CD4-positive, CD25-positive, alpha-beta regulatory T cell (primary cell): Measurements from ENCODE around the gene MYO7A. TPM values are rescaled to one million over a fixed set of nuclear protein-coding genes. Genes with fewer than 3 reads are reported as not detected.

ENCODE experiments used
- ATAC-seq, 2 donors: fragments of 150-1000 bp; cut with Tn5 transposase; one replicate each; pipeline ENCODE4 v1.10.0; 2021; ENCODE audit warnings: low read depth in 2 of 2, moderate number of reproducible peaks in 2 of 2, moderate library complexity in 1 of 2
- DNase-seq, 3 donors: peaks; one replicate each; pipeline versions ENCODE4 v3.0.0 to v3.0.0-alpha.2; 2012 to 2022; ENCODE audit warnings: mixed read lengths in 1 of 3
- H3K27ac ChIP-seq: one replicate; pipeline ENCODE4 v1.7.0; 2013; ENCODE audit warnings: mild to moderate bottlenecking, low read length; ENCODE audit not compliant: insufficient read depth, poor library complexity, severe bottlenecking
- H3K27me3 ChIP-seq: one replicate; pipeline ENCODE4 v1.7.0; 2013; ENCODE audit warnings: low read length; ENCODE audit not compliant: control insufficient read depth, insufficient read depth
- H3K36me3 ChIP-seq: one replicate; pipeline ENCODE4 v1.7.0; 2013; ENCODE audit warnings: mild to moderate bottlenecking, low read length, moderate library complexity; ENCODE audit not compliant: control insufficient read depth, insufficient read depth
- H3K4me1 ChIP-seq: 2 replicates; pipeline ENCODE4 v1.7.0; 2013; ENCODE audit warnings: mild to moderate bottlenecking, low read length; ENCODE audit not compliant: insufficient read depth, control insufficient read depth, poor library complexity, severe bottlenecking
- H3K4me3 ChIP-seq: one replicate; pipeline ENCODE4 v1.7.0; 2013; ENCODE audit warnings: low read depth, mild to moderate bottlenecking, low read length, moderate library complexity
- H3K9me3 ChIP-seq, 2 experiments: 1 replicate in 1 of 2; 2 replicates in 1 of 2; pipeline ENCODE4 v1.7.0; 2013; ENCODE audit warnings: low read length in 2 of 2, mild to moderate bottlenecking in 1 of 2, moderate library complexity in 1 of 2; ENCODE audit not compliant: control insufficient read depth in 2 of 2
- H3K27ac Mint-ChIP-seq, 3 donors: one replicate each; pipeline ENCODE4 v1.8.0; 2020 to 2022; ENCODE audit warnings: mild to moderate bottlenecking in 3 of 3, mixed read lengths in 3 of 3, moderate library complexity in 2 of 3
- H3K27me3 Mint-ChIP-seq: one replicate; pipeline ENCODE4 v1.8.0; 2022; ENCODE audit warnings: mild to moderate bottlenecking, mixed read lengths
- H3K36me3 Mint-ChIP-seq: one replicate; pipeline ENCODE4 v1.8.0; 2020; ENCODE audit warnings: mixed read lengths
- H3K4me1 Mint-ChIP-seq, 4 donors: one replicate each; pipeline ENCODE4 v1.8.0; 2020 to 2022; ENCODE audit warnings: mixed read lengths in 4 of 4, mild to moderate bottlenecking in 1 of 4
- H3K4me3 Mint-ChIP-seq, 4 donors: one replicate each; pipeline ENCODE4 v1.8.0; 2020 to 2022; ENCODE audit warnings: mild to moderate bottlenecking in 4 of 4, mixed read lengths in 4 of 4, moderate library complexity in 3 of 4
- H3K9me3 Mint-ChIP-seq, 7 donors: one replicate each; pipeline ENCODE4 v1.8.0; 2020 to 2022; ENCODE audit warnings: mixed read lengths in 7 of 7, mild to moderate bottlenecking in 3 of 7, moderate library complexity in 2 of 7
- polyA plus RNA-seq, 4 donors: library from polyadenylated mRNA; unstranded; fragments of 300-500 nt; fragmentation: Illumina TruSeq; gene quantifications; one replicate each; pipeline ENCODE4 v1.2.3, GENCODE V29; 2021
- total RNA-seq: library from RNA; stranded (reverse); gene quantifications from one replicate; pipeline ENCODE4 v1.2.3, GENCODE V29; 2022

The MYO7A gene
- total and polyA plus RNA-seq, 5 donors from 2014 or later: 0.12 to 0.84 (median 0.18) TPM; not detected in 1

DNA sequence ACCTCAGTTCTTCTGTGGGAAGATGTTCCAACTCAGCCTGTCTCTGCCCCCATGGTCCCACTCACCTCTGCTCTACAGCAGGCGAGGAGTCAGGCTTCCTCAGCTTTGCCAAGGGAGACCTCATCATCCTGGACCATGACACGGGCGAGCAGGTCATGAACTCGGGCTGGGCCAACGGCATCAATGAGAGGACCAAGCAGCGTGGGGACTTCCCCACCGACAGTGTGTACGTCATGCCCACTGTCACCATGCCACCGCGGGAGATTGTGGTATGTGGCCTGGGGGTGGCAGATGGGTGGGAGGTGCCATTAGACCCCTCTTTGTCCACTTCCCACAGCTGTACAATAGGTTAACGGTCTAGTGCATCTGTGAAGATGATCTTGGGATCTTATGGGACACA is 73.3 kb downstream of the MYO7A start:
- Mint-ChIP-seq H3K9me3 (no peaks in the 10 kb centered on the region), H3K4me3 (no peak overlapping the region), H3K27me3 (no peaks in the 10 kb centered on the region), H3K27ac (peak overlapping the region in 1 of 3 donors; percentile 83), H3K36me3 (no peaks in the 10 kb centered on the region), H3K4me1 (no peaks in the 10 kb centered on the region)
- ATAC-seq (no peak), DNase-seq (no peak)
- Histone ChIP-seq H3K4me1 (no peaks in the 10 kb centered on the region), H3K4me3 (no peak overlapping the region), H3K9me3 (no peaks in the 10 kb centered on the region), H3K27me3 (no peaks in the 10 kb centered on the region), H3K36me3 (no peaks in the 10 kb centered on the region), H3K27ac (no peak overlapping the region)

DNA sequence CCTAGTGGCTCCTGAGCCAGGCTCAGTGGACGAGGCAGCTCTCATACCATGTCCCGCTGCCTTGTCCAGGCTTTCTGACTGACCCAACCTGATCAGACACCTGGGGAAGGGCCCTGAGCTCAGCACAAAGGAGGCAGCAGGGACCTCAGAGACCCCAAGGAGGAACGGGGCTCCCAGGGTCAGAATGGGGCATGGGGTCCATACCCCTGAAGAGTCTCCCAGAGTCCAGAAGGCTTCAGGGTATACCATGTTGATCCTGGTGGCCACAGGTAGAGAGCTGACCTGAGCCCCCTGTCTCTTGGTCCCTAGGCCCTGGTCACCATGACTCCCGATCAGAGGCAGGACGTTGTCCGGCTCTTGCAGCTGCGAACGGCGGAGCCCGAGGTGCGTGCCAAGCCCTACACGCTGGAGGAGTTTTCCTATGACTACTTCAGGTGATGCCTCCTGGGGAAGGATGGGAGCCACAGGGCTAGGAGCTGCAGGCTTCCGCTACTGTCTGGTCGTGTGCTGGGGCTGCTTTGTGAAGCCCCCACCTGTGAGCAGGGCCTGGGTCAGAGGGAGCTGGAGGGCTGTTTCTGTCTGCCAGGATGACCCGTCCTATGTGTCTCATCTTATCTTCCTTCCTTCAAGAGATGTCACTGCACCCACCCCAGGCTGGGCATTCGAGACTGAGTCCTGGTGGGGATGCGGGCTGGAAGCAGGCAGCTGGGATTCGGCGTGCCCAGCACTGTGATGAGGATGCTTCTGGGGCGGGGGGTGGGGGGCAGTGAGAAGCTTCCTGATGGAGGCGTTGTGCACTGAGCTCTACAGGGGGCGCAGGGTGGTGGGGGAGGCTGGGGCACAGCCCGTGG is 74.2 kb downstream of the MYO7A start:
- ATAC-seq (no peak), DNase-seq (no peak)
- Histone ChIP-seq H3K36me3 (no peaks in the 10 kb centered on the region), H3K9me3 (no peaks in the 10 kb centered on the region), H3K4me3 (no peak overlapping the region), H3K27ac (no peak overlapping the region), H3K27me3 (no peaks in the 10 kb centered on the region), H3K4me1 (no peaks in the 10 kb centered on the region)
- no peaks in the 10 kb centered on the region for H3K27me3 Mint-ChIP-seq
- no peaks in the 10 kb centered on the region for H3K9me3 Mint-ChIP-seq
- H3K4me3 Mint-ChIP-seq: no peak overlapping the region
- no peaks in the 10 kb centered on the region for H3K36me3 Mint-ChIP-seq
- no peaks in the 10 kb centered on the region for H3K4me1 Mint-ChIP-seq
- no peak overlapping the region for H3K27ac Mint-ChIP-seq

DNA sequence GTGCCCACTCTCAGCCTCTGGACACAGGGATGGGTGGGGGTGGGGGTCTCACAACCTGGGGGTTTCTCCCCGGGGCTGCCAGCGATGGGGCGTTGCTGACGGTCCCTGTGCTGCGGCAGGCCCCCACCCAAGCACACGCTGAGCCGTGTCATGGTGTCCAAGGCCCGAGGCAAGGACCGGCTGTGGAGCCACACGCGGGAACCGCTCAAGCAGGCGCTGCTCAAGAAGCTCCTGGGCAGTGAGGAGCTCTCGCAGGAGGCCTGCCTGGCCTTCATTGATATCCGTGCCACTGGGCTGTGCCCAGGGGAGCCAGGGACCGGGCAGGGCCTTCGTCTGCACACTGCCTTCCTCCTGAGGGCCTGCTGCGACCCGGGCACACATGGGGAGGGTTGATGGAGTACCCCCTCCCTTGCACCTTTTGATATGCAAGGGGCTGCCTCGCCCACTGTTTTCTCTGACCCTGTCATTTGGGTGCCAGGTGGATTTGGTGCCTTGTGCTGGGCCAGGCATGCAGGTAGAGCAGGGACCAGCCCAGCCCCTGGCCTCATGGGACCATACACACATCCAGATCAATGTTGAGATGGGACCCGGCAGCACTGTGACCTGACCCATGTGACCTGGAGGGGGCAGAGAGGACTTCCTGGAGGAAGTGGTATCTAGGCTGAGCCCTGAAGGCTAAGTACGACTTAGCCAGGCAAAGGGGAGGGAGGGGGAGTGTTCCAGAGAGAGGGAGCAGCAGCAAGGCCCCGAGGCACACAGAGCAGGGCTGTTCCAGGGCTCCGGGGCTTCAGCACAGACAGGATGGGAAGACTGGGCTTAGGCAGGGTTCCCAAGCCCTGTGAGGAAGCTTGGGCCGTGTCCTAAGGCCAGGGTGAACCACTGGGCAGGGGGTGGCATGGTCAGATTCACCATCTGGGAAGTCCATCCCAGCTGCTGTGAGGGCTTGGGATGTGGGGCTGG is 75.2 kb downstream of the MYO7A start:
- H3K4me1 ChIP-seq: no peaks in the 10 kb centered on the region
- ATAC-seq (no peak), DNase-seq (no peak)
- no peak overlapping the region for H3K4me3 Mint-ChIP-seq
- no peak overlapping the region for H3K4me3 ChIP-seq
- no peaks in the 10 kb centered on the region for H3K9me3 Mint-ChIP-seq
- H3K36me3 ChIP-seq: no peaks in the 10 kb centered on the region
- no peak overlapping the region for H3K27ac ChIP-seq
- no peaks in the 10 kb centered on the region for H3K36me3 Mint-ChIP-seq
- no peaks in the 10 kb centered on the region for H3K4me1 Mint-ChIP-seq
- no peaks in the 10 kb centered on the region for H3K27me3 Mint-ChIP-seq
- no peaks in the 10 kb centered on the region for H3K27me3 ChIP-seq
- H3K27ac Mint-ChIP-seq: no peak overlapping the region
- no peaks in the 10 kb centered on the region for H3K9me3 ChIP-seq

DNA sequence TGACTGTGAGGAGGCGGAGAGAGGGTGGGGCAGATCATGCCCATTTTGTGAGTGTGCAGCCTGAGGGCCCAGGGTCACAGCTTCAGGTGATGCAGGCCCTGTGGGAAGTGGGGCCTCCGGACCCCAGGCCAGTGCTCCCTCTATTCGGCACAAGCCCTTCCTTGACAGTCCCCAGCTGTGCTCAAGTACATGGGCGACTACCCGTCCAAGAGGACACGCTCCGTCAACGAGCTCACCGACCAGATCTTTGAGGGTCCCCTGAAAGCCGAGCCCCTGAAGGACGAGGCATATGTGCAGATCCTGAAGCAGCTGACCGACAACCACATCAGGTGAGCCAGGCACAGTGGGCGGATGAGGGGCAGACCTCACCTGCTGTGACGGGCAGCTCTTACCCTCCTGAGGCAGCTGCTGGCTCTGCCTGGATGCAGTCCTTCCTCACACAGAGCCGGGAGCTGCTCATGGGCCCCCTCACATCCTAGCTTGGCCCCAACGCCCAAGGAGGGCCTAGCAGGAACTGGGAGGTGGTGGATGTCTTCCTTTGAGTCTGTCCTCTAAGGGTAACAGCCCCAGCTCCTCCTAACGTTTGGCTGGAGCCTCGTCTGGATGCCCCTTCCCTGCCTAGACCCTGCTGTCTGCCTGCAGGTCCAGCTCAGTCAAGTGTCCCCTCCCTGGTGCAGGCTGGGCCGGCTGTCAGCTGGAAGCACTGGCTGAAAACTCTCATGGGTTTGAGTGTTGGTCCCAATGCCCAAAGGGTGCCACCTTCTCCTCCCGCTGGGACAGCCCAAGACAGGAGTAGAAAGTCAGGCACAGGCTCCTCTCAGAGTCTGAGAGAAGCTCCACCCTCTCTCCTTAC is 76.1 kb downstream of the MYO7A start:
- no peaks in the 10 kb centered on the region for H3K9me3 Mint-ChIP-seq
- DNase-seq (no peak), ATAC-seq (no peak)
- Histone ChIP-seq H3K4me3 (no peak overlapping the region), H3K27me3 (no peaks in the 10 kb centered on the region), H3K27ac (no peak overlapping the region), H3K9me3 (no peaks in the 10 kb centered on the region), H3K36me3 (no peaks in the 10 kb centered on the region), H3K4me1 (no peaks in the 10 kb centered on the region)
- H3K4me3 Mint-ChIP-seq: no peak overlapping the region
- H3K4me1 Mint-ChIP-seq: no peaks in the 10 kb centered on the region
- H3K36me3 Mint-ChIP-seq: no peaks in the 10 kb centered on the region
- no peaks in the 10 kb centered on the region for H3K27me3 Mint-ChIP-seq
- H3K27ac Mint-ChIP-seq: no peak overlapping the region

DNA sequence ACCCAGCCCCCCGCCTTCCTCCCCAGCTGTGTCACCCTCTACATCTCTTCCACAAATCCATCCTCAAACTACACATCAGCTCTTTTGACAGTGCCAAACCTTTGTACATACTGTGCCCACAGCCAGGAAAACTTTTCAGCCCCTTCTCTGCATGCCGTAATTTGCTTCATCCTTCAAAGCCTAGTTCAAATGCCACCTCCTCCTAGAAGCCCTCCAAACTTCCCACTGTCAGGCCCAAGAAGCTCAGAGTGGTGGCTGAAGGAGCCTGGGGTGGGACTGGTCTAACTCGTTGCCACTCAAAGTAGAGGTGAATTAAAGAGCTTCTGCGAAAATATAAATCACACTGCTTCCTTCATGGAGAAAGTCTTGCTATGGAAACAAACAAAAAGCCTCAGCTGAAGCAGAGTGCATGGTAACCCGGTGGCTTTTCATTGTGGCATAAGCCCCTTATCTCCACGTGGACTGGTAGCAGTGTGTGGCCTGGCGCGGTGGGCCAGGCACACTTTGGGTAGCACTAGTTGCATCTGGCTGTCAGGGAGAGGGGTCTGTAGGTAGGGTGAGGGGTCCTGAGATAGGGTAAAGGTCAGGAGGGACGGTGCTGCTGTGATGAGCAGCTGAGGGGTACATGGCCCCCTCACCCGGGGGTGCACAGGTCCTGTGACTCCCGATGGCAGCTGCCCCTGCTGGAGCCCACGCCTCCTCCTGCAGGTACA is 76.9 kb downstream of the MYO7A start:
- Mint-ChIP-seq H3K27ac (no peak overlapping the region), H3K4me3 (no peak overlapping the region), H3K36me3 (no peaks in the 10 kb centered on the region), H3K4me1 (no peaks in the 10 kb centered on the region), H3K9me3 (no peaks in the 10 kb centered on the region), H3K27me3 (no peaks in the 10 kb centered on the region)
- H3K9me3 ChIP-seq: no peaks in the 10 kb centered on the region
- H3K36me3 ChIP-seq: no peaks in the 10 kb centered on the region
- no peaks in the 10 kb centered on the region for H3K4me1 ChIP-seq
- DNase-seq (no peak), ATAC-seq (no peak)
- no peaks in the 10 kb centered on the region for H3K27me3 ChIP-seq
- no peak overlapping the region for H3K27ac ChIP-seq
- H3K4me3 ChIP-seq: no peak overlapping the region

DNA sequence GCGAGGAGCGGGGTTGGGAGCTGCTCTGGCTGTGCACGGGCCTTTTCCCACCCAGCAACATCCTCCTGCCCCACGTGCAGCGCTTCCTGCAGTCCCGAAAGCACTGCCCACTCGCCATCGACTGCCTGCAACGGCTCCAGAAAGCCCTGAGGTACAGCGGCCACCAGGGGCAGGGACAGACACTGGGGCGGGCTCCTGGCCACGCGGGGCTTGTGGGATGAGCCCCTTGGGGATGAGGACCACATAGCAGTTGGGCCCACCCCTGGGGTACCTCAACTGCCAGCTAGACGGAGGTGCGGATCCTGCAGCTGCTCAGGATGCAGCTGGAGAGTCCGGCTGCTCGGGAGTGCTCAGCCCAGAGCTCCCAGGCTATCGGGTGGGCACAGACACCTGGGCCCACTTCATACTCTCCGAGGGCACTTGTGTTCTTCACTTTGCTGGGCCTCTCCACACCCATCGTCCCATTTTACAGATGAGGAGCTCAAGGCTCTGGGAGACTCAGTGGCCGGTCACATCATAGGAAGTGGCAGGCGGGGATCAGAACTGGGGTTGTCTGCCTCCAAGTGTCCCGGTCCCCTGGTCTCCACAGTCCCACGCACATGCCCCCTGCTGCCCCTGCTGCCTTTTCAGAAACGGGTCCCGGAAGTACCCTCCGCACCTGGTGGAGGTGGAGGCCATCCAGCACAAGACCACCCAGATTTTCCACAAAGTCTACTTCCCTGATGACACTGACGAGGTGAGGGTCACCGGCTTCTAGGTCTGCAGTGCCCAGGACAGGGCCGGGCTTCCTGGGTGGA is 77.6 kb downstream of the MYO7A start:
- no peak for ATAC-seq
- Histone ChIP-seq H3K36me3 (no peaks in the 10 kb centered on the region), H3K4me1 (no peaks in the 10 kb centered on the region), H3K27me3 (no peaks in the 10 kb centered on the region), H3K27ac (no peak overlapping the region), H3K4me3 (no peak overlapping the region), H3K9me3 (no peaks in the 10 kb centered on the region)
- Mint-ChIP-seq H3K4me3 (no peak overlapping the region), H3K36me3 (no peaks in the 10 kb centered on the region), H3K9me3 (no peaks in the 10 kb centered on the region), H3K27ac (no peak overlapping the region), H3K4me1 (no peaks in the 10 kb centered on the region), H3K27me3 (no peaks in the 10 kb centered on the region)
- DNase-seq: no peak
